ENCODE measurements around the gene TNP2.
"Not testable (repeated sequence)": the region's sequence is repeated elsewhere in the genome, so short reads cannot be mapped to it uniquely, and the experiment has no call there.

The TNP2 gene

GRCh38 chr16:11238272-11239202 is 30.6 kb downstream of the TNP2 start:
- no peak for DNase-seq

- DNase-seq: no peak
Observed at GRCh38 chr16:11236461-11237254, 32.5 kb downstream of the TNP2 start.

GRCh38 chr16:11235703-11235991 is 33.5 kb downstream of the TNP2 start:
- no peak for DNase-seq

- no peak for DNase-seq
Observed at GRCh38 chr16:11234884-11235702, 34.0 kb downstream of the TNP2 start.

GRCh38 chr16:11233727-11234376 is 35.3 kb downstream of the TNP2 start:
- DNase-seq: no peak

GRCh38 chr16:11232852-11233726 is 36.0 kb downstream of the TNP2 start:
- DNase-seq: no peak

- DNase-seq: no peak
Observed at GRCh38 chr16:11232302-11232851, 36.7 kb downstream of the TNP2 start.

GRCh38 chr16:11231367-11231970 is 37.7 kb downstream of the TNP2 start:
- no peak for DNase-seq

- DNase-seq: no peak
Observed at GRCh38 chr16:11229906-11230305, 39.2 kb downstream of the TNP2 start.

- no peak for DNase-seq
Observed at GRCh38 chr16:11229432-11229831, 39.7 kb downstream of the TNP2 start.

- DNase-seq: no peak
Observed at GRCh38 chr16:11225677-11226549, 43.2 kb downstream of the TNP2 start.

- no peak for DNase-seq
Observed at GRCh38 chr16:11224894-11225676, 44.0 kb downstream of the TNP2 start.

- DNase-seq: no peak
Observed at GRCh38 chr16:11224096-11224893, 44.8 kb downstream of the TNP2 start.

- not testable (repeated sequence) for DNase-seq
Observed at GRCh38 chr16:11220507-11220906, 48.6 kb downstream of the TNP2 start.

GRCh38 chr16:11219178-11219577 is 49.9 kb downstream of the TNP2 start:
- DNase-seq: no peak

GRCh38 chr16:11218604-11218962 is 50.5 kb downstream of the TNP2 start:
- no peak for DNase-seq
